ENCODE data around the gene TH.

TH gene

DNA sequence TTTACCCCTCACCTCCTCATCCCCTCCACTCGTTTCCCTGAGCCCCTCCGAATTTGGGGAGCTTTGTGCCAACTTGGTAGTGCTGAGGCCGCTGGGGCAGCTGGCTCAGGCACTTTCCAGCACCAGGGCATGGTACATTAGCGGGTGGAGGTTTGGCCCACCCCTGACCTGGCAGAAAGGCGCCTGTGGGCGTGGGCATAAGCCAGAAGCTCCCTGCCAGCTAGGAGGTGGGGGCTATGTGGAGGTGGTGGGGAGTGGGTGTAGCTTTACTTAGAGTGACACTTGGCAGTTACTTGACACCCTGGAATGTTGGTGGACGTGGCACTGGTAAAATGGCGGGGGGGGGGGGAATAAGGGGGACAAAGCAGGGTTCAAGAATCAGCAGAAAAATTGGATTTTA lies 22.2 kb downstream of the TH start:
- Histone ChIP-seq H3K4me3 (ENCODE audit: low read length) (no peak overlapping the region), H3K27me3 (ENCODE audit: control insufficient read depth, insufficient read depth, low read length) (peaks cover 55% of the 10 kb centered on the region), H3K4me1 (ENCODE audit: control insufficient read depth, insufficient read depth, low read length) (peaks cover 18% of the 10 kb centered on the region), H3K9me3 (replicated peaks; ENCODE audit: low read length) (no peaks in the 10 kb centered on the region), H3K36me3 (ENCODE audit: insufficient read depth, low read length) (no peaks in the 10 kb centered on the region), H3K9ac (ENCODE audit: low read depth, low read length) (no peak overlapping the region), H3K4me2 (ENCODE audit: low read length) (no peak overlapping the region)

- no peak overlapping the region for H3K4me2 ChIP-seq (ENCODE audit: low read length)
- no peaks in the 10 kb centered on the region for H3K9me3 ChIP-seq (replicated peaks; ENCODE audit: low read length)
- no peak overlapping the region for H3K9ac ChIP-seq (ENCODE audit: low read depth, low read length)
- H3K4me1 ChIP-seq (ENCODE audit: control insufficient read depth, insufficient read depth, low read length), result peaks cover 26% of the 10 kb centered on the region
- no peaks in the 10 kb centered on the region for H3K36me3 ChIP-seq (ENCODE audit: insufficient read depth, low read length)
- H3K4me3 ChIP-seq (ENCODE audit: low read length), result no peak overlapping the region
- peaks cover 64% of the 10 kb centered on the region for H3K27me3 ChIP-seq (ENCODE audit: control insufficient read depth, insufficient read depth, low read length)
Measured at GRCh38 chr11:2148595-2148994, 23.0 kb downstream of the TH start.

DNA sequence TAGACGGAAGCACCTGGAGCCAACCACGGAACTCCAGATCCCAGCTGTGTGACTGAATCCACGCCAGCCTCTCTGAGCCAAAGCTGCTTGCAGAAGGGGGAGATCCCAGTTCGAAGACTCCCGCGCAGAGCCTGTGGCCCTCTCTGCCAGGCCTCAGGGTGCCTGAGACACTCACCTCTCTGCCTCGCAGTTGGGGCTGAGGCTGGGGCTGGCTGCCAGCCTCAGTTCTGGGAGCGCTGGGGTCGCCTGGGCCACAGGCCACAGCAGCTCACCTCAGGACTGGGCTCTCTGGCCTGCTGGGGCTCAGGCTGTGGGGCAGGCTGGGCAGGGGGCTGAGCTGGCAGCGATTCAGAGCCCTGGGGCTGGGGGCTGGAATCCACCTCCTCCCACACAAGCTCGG lies 24.2 kb downstream of the TH start:
- peaks cover 64% of the 10 kb centered on the region for H3K27me3 ChIP-seq (ENCODE audit: control insufficient read depth, insufficient read depth, low read length)
- no peak overlapping the region for H3K4me3 ChIP-seq (ENCODE audit: low read length)
- H3K9ac ChIP-seq (ENCODE audit: low read depth, low read length), result no peak overlapping the region
- H3K9me3 ChIP-seq (replicated peaks; ENCODE audit: low read length), result no peaks in the 10 kb centered on the region
- H3K36me3 ChIP-seq (ENCODE audit: insufficient read depth, low read length), result no peaks in the 10 kb centered on the region
- H3K4me2 ChIP-seq (ENCODE audit: low read length), result no peak overlapping the region
- H3K4me1 ChIP-seq (ENCODE audit: control insufficient read depth, insufficient read depth, low read length), result peaks cover 37% of the 10 kb centered on the region

DNA sequence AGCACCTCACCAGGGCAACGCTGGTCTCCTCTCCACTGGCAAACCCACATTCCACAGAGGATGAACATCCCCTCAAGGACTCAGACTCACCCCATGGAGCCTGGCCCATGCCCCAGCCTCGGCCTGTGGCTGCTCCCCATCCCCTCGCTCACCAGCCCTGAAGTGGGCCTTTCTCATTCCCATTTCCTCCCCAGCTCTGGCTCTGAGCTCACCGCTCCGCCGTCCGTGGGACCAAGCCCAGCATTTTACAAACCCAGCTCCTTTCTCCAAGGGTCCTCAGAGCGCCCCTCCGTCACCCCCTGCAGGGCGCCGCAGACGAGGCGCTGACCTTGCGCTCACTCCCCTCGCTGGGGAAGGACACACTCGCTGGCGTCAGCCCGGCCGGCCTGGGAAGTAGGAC lies 25.6 kb downstream of the TH start:
- H3K9me3 ChIP-seq (replicated peaks; ENCODE audit: low read length), result no peaks in the 10 kb centered on the region
- peaks cover 44% of the 10 kb centered on the region for H3K4me1 ChIP-seq (ENCODE audit: control insufficient read depth, insufficient read depth, low read length)
- H3K36me3 ChIP-seq (ENCODE audit: insufficient read depth, low read length), result no peaks in the 10 kb centered on the region
- no peak overlapping the region for H3K4me3 ChIP-seq (ENCODE audit: low read length)
- H3K4me2 ChIP-seq (ENCODE audit: low read length), result no peak overlapping the region
- H3K9ac ChIP-seq (ENCODE audit: low read depth, low read length), result no peak overlapping the region
- peaks cover 70% of the 10 kb centered on the region for H3K27me3 ChIP-seq (ENCODE audit: control insufficient read depth, insufficient read depth, low read length)

DNA sequence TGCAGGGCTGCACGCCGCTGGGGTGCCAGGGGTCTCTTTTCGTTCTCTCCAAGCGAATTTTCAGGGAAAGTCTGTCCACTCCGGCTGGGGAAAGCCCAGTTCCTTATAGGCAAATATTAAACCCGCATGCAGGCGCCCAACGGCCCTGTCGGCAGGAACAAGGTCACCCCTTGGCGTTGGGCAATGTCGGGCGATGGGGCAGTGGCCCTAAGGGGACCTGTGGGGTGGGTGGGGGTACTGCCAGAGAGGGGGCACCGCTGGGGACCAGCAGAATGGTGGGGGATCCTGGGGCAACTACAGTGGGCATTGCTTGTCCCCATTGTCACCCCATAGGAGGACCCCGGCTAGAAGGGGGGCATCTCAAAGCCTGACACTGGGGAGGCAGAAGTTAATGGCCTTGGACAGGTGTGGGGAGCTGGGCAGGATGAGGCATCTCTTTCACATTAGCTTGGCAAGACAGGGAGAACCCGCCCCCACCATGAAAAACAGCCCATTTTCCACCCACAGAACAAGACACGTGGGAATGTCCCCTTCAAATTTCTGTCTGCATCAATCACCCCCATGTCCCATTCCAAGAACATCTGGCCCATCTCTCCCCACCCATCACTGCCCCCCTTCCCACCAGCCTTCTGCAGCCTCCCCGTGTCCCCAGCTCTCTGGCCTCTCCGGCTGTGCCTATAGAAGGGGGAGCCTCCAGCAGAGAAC lies 26.9 kb downstream of the TH start:
- H3K4me3 ChIP-seq (ENCODE audit: low read length), result no peak overlapping the region
- H3K9me3 ChIP-seq (replicated peaks; ENCODE audit: low read length), result no peaks in the 10 kb centered on the region
- H3K27me3 ChIP-seq (ENCODE audit: control insufficient read depth, insufficient read depth, low read length), result peaks cover 72% of the 10 kb centered on the region

GRCh38 chr11:2143799-2144543 lies 27.6 kb downstream of the TH start:
- H3K9me3 ChIP-seq (replicated peaks; ENCODE audit: low read length), result no peaks in the 10 kb centered on the region
- H3K4me2 ChIP-seq (ENCODE audit: low read length), result peak overlapping the region; percentile 69
- H3K4me1 ChIP-seq (ENCODE audit: control insufficient read depth, insufficient read depth, low read length), result peaks cover 35% of the 10 kb centered on the region
- no peaks in the 10 kb centered on the region for H3K36me3 ChIP-seq (ENCODE audit: insufficient read depth, low read length)
- H3K27me3 ChIP-seq (ENCODE audit: control insufficient read depth, insufficient read depth, low read length), result peaks cover 67% of the 10 kb centered on the region
- peak overlapping the region; percentile 37 for H3K9ac ChIP-seq (ENCODE audit: low read depth, low read length)
- peak overlapping the region; percentile 47 for H3K4me3 ChIP-seq (ENCODE audit: low read length)

More for the DNA sequence above, 26.9 kb downstream of the TH start:
- no peaks in the 10 kb centered on the region for H3K36me3 ChIP-seq (ENCODE audit: insufficient read depth, low read length)
- H3K9ac ChIP-seq (ENCODE audit: low read depth, low read length), result peak overlapping the region; percentile 37
- H3K4me1 ChIP-seq (ENCODE audit: control insufficient read depth, insufficient read depth, low read length), result peaks cover 42% of the 10 kb centered on the region
- H3K4me2 ChIP-seq (ENCODE audit: low read length), result peak overlapping the region; percentile 69

- H3K9ac ChIP-seq (ENCODE audit: low read depth, low read length), result no peak overlapping the region
- H3K27me3 ChIP-seq (ENCODE audit: control insufficient read depth, insufficient read depth, low read length), result peaks cover 63% of the 10 kb centered on the region
- no peaks in the 10 kb centered on the region for H3K9me3 ChIP-seq (replicated peaks; ENCODE audit: low read length)
- H3K4me1 ChIP-seq (ENCODE audit: control insufficient read depth, insufficient read depth, low read length), result peaks cover 32% of the 10 kb centered on the region
- H3K36me3 ChIP-seq (ENCODE audit: insufficient read depth, low read length), result no peaks in the 10 kb centered on the region
- H3K4me3 ChIP-seq (ENCODE audit: low read length), result no peak overlapping the region
- peak overlapping the region; percentile 69 for H3K4me2 ChIP-seq (ENCODE audit: low read length)
Measured at GRCh38 chr11:2143477-2143798, 28.2 kb downstream of the TH start.

GRCh38 chr11:2142762-2143202 lies 28.8 kb downstream of the TH start:
- no peaks in the 10 kb centered on the region for H3K9me3 ChIP-seq (replicated peaks; ENCODE audit: low read length)
- no peak overlapping the region for H3K9ac ChIP-seq (ENCODE audit: low read depth, low read length)
- H3K4me3 ChIP-seq (ENCODE audit: low read length), result no peak overlapping the region
- H3K4me2 ChIP-seq (ENCODE audit: low read length), result peak overlapping the region; percentile 22
- H3K4me1 ChIP-seq (ENCODE audit: control insufficient read depth, insufficient read depth, low read length), result peaks cover 32% of the 10 kb centered on the region
- H3K36me3 ChIP-seq (ENCODE audit: insufficient read depth, low read length), result no peaks in the 10 kb centered on the region
- peaks cover 57% of the 10 kb centered on the region for H3K27me3 ChIP-seq (ENCODE audit: control insufficient read depth, insufficient read depth, low read length)

DNA sequence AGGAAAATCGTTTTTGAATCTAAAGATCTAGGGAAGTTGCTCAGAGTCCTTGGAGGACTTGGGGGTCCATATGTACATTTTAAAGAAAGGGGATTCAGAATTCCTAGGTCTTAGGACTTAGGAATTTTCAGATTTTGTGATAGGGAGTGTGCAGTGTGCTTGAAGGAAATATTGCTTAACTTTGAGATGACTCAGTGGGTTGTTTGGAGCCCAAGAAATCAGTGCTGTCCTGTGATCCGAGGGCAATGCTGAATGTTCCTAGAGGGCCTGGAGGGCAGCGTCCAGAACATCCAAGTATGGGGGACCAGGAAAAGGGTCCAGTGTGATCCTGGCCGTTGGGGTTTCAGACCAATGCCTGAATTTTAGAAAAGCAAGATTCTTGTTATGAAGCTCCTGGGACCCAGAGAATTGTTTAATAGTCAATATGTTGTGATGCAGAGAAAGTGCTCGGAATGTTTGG lies 29.3 kb downstream of the TH start:
- Histone ChIP-seq H3K9me3 (replicated peaks; ENCODE audit: low read length) (no peaks in the 10 kb centered on the region), H3K9ac (ENCODE audit: low read depth, low read length) (no peak overlapping the region), H3K27me3 (ENCODE audit: control insufficient read depth, insufficient read depth, low read length) (peaks cover 57% of the 10 kb centered on the region), H3K4me2 (ENCODE audit: low read length) (peak overlapping the region; percentile 22), H3K4me3 (ENCODE audit: low read length) (no peak overlapping the region), H3K36me3 (ENCODE audit: insufficient read depth, low read length) (no peaks in the 10 kb centered on the region), H3K4me1 (ENCODE audit: control insufficient read depth, insufficient read depth, low read length) (peaks cover 32% of the 10 kb centered on the region)

DNA sequence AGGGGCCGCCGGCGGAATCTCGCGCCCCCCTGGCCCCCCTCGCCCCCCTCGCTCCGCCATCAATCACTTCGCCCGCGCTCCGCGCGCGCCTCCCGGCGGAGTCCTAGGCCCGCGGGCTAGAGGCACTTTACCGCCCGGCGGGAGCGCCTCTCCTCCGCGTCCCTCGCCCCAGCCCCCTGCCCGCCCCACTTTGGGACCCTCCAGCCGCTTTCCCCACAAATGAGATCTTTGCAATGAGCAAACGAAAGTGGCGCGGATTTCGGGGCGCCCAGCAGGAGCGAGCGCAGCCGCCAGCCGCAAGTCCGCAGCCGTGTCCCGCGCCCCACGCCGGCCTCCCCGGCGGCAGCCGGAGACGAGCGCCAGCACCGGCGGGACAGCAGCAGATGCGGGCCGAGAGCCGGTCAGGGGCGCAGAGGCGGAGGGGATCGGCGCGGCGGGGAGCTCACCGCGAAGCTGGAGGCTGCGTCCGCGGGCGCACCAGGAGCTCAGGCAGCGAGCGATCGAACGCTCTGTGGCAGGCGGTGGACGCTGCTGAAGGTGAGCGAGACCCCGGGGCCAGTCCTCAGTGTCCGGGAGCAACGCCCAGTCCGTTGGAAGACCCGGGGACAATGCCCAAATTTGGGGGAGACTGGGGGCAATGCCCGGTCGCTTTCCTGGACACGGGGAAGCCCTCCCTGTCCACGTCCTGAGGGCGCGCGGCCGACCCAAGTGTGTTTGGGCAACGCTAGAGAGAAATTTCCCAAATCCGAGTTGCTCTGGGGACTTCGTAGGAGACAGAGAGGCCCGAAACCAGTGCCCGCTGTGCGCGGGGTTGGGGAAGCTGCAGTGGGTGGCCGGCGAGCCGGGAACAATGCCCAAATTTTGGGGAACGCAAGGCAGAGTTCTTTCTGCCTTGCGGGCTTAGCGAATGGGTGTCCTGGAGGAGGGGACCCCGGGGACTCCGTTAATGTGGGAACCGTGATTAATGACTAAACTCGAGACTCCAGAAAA lies 30.9 kb downstream of the TH start:
- H3K27me3 ChIP-seq (ENCODE audit: control insufficient read depth, insufficient read depth, low read length), result peaks cover 43% of the 10 kb centered on the region
- H3K4me1 ChIP-seq (ENCODE audit: control insufficient read depth, insufficient read depth, low read length), result peaks cover 41% of the 10 kb centered on the region
- peak overlapping the region; percentile 65 for H3K4me2 ChIP-seq (ENCODE audit: low read length)
- no peaks in the 10 kb centered on the region for H3K36me3 ChIP-seq (ENCODE audit: insufficient read depth, low read length)
- no peak overlapping the region for H3K9ac ChIP-seq (ENCODE audit: low read depth, low read length)
- H3K4me3 ChIP-seq (ENCODE audit: low read length), result peak overlapping the region; percentile 52
- no peaks in the 10 kb centered on the region for H3K9me3 ChIP-seq (replicated peaks; ENCODE audit: low read length)
